Activated T-cell treated with anti-CD3 and anti-CD28 coated beads for 4 hours (primary cell): ENCODE data around the gene NCAPG2.
"Not testable (repeated sequence)": the region's sequence is repeated elsewhere in the genome, so short reads cannot be mapped to it uniquely, and the experiment has no call there.

Experiments
- DNase-seq: peaks from one replicate; pipeline ENCODE4 v3.0.0-alpha.2; 2020

Gene NCAPG2

DNA sequence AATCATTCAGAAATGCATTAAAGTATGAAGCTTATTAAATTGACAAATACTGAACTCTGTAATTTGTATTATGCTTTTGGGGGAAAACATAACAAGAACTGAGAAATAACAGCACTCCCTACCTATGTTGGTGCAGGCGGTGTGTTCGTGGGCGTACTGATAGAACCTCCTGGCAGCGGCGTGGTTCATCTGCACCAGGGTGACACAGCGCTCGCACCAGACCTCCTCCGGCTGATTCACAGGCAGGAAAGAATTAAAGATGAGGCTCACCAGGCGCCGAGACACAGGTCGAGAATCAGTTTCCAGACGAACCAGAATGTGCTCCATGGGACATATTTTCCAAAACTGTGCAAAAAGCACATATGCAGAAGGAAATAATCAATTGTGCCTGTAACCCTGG is 40.2 kb downstream of the NCAPG2 start:
- no peak for DNase-seq

GRCh38 chr7:158663428-158663741 is 41.2 kb downstream of the NCAPG2 start:
- no peak for DNase-seq

GRCh38 chr7:158662610-158663427 is 41.8 kb downstream of the NCAPG2 start:
- DNase-seq: no peak

- no peak for DNase-seq
These were observed 46.1 kb downstream of the NCAPG2 start for GRCh38 chr7:158658475-158658874.

DNA sequence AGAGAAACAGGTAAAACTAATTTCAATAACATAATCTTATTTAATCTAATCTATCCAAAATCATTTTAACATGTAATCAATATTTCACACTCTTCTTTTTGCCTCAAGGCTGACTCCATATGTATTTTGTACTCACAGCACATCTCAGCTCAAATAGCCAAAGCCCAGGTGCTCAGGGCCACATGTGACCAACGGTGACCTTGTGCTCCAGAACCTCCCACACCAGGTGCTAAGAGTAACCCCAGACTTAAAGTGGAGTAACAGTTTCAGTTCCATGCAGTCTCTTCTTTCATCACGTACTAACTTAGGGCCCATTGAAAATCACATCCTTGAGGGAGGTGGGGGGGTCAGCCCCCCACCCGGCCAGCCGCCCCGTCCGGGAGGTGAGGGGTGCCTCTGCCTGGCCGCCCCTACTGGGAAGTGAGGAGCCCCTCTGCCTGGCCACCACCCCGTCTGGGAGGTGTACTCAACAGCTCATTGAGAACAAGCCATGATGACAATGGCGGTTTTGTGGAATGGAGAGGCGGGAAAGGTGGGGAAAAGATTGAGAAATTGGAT is 47.3 kb downstream of the NCAPG2 start:
- DNase-seq: no peak

DNA sequence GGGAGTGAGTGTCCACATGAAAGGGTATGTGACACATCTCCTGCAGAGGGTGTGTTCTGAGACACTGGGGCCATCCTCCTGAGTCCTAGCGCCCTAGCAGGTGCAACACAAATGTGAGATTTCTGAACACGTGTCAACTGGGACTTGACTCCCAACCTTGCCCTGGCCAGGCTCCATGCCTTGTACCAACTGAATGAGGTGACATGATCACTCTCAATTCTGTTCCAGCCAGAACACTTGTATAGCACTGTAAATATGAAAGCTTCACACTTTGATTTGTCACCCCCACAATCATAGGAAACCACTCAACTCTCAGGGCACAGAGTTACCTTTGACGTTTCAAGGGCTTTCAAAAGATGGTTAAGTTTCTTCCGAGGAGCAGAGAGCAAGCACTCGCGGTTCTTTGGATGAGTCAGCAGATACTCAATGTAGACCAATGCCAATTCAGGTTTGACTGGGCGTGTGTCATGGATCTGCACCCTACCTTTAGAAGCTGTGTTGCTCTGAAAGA is 48.6 kb downstream of the NCAPG2 start:
- no peak for DNase-seq

- no peak for DNase-seq
These were observed 49.1 kb downstream of the NCAPG2 start for GRCh38 chr7:158655507-158655906.

- no peak for DNase-seq
These were observed 52.5 kb downstream of the NCAPG2 start for GRCh38 chr7:158651968-158652565.

DNA sequence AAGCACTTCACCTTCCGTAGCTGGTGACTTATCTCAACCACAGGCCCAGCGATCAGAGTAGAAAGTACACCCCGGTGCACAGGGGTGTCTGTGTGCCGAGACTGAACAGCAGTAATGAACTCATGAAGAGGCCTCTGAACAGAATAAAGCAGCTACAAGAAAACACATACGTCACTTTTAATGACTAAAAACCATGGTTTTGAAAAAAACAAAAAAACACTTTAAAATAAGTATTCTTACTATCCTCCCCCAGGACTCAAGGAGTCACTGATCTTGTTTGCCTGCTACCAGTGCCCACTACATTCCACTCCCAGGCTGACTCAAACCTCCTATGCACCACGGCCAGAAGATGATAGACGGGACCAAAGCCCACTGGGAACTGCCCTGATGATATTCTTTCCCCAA is 53.8 kb downstream of the NCAPG2 start:
- DNase-seq: no peak

GRCh38 chr7:158649279-158649678 is 55.3 kb downstream of the NCAPG2 start:
- no peak for DNase-seq

DNA sequence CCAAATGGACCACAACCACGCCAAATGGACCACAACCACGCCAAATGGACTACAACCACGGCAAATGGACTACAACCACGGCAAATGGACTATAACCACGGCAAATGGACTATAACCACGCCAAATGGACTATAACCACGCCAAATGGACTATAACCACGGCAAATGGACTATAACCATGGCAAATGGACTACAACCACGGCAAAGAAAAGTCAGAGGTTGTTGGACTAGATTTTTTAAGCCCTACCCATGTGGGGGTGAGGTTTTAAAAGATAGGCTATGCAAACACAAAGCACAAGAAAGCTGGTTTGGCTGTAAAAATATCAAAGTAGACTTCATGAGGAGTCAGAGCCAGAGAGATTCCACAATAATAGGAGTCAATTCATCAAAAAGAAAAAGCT is 55.8 kb downstream of the NCAPG2 start:
- DNase-seq: no peak

DNA sequence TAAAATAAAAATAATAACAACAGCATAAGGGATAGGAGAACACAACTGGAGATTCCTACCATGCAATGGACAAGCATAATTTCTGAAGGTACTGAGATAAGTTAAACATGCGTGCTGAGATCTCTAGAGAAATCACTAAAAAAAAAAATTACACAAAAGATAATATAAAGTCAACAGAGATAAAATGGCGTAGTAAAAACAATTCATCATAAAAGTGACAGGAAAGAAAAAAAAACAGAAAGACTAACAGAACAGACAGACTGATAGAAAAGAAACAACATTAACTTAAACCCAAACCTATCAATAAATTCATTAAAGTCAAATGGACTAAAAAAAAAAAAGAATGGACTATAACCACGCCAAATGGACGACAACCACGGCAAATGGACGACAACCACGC is 56.4 kb downstream of the NCAPG2 start:
- no peak for DNase-seq

DNA sequence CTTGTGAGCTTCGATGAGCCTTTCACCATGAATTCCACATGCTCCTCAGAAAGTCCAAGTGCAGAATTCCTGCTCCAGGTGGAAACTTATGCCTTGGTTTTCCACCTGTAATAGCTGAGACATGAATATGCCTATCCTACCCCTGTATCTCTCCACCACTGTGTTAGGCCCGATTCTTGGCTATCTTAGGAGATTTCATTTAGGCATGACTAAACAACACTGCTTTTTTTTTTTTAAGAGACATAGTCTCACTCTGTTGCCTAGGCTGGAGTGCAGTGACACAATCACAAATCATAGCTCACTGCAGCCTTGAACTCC is 57.2 kb downstream of the NCAPG2 start:
- no peak for DNase-seq

GRCh38 chr7:158646766-158647474 is 57.7 kb downstream of the NCAPG2 start:
- DNase-seq: no peak

DNA sequence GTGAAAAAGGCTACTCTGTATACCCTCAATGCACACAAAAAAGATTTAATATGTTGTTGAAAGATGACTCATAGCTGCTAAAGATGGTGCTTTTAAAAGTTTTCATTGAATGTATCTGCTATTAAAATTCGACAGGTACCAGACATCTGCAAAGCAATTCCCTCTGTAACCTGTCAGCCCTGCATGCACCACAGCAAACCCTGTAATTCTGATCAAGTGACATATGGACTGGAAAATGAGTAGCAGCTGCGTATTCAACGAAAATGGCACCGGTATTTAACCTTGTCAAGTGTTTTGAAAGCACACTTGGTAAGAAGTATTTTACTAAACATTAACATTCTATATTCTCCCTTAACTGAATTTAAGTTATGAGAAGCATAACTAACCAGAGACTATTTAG is 58.8 kb downstream of the NCAPG2 start:
- no peak for DNase-seq

DNA sequence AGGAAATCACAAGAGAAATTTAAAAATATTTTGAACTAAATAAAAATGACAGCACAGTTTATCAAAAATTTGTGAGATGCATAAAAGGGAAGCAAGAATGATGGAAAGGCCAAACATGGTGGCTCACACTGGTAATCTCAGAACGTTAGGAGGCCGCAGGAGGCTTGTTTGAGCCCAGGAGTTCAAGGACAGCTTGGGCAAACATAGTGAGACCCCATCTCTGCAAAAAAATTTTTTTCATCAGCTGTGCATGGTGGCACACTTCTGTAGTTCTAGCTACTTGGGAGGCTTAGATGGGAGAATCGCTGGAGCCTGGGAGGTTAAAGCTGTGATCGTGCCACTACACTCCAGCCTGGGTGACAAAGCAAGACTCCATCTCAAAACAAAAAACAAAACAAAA is 62.5 kb downstream of the NCAPG2 start:
- no peak for DNase-seq

DNA sequence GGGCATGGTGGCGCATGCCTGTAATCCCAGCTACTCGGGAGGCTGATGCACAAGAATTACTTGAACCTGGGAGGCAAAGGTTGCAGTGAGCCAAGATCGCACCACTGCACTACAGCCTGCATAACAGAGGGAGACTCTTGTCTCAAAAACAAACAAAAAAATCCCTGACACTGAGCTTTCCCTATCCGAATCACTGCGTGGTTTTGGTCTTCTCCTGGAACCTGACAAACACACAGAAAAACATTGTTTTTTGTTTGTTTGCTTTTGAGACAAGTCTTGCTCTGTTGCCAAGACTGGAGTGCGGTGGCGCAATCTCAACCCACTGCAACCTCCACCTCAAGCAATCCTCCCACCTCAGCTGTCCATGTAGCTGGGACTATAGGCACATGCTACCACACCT is 66.6 kb downstream of the NCAPG2 start:
- no peak for DNase-seq

- DNase-seq: no peak
These were observed 71.3 kb downstream of the NCAPG2 start for GRCh38 chr7:158633055-158633956.

DNA sequence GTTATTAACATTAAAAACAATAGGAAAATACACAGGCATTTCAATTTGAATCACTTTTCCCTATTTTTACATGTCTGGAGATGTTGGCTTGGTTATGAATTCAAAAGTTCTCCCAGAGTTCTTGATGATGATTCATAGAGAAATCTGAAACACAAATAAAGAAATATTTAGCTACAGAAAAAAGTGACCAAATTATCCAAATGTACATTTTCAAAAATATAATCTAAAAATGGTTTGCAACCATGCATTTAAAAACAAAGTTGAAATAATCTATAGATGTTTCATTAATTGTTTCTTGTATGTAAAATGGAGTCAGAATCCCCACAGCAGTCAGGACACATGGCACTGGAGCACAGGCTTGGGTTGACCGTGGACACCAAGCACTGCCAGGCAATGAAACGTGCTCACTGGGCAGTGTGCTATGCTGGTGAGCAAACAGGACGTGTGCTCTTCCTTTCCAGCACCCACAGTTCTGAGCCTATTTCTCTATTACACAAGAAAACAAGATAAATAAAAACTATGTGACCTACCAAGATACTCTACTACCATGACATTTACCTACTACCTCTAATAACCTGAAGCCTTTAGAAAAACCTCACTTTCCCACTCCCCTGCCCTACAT is 72.9 kb downstream of the NCAPG2 start:
- DNase-seq: no peak

DNA sequence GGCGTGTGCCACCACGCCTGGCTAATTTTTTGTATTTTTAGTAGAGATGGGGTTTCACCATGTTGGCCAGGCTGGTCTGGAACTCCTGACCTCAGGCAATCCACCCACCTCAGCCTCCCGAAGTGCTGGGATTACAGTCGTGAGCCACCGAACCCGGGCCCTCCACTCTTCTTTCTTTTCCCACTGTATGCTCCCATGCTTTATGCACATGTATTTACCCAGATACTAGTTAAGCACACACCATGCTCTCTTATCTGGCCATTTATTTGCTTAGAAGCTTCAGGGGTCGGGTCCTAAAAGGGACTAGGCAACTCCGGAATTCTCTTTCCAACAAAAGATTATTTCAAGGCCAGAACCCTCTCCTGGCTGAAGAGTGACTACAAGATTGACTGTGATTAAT is 78.3 kb downstream of the NCAPG2 start:
- not testable (repeated sequence) for DNase-seq

DNA sequence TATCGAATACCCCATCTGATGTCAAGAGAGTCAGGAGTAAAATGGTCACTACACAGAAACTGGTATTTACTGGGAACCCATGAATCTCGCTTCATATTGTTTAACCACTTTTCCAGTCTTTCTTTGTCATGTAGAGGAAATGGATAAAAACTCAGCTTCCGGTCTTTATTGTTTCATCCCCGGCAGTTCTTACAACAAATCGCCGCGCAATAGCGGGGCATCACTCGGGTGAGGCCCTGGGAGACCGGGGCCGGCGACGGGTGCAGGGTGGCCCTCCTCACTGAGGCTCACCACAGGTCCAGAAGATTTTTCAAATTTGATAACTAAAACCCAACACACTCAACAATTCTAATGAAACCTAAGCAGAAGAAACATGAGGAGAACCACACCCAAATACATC is 81.4 kb downstream of the NCAPG2 start:
- DNase-seq: no peak

DNA sequence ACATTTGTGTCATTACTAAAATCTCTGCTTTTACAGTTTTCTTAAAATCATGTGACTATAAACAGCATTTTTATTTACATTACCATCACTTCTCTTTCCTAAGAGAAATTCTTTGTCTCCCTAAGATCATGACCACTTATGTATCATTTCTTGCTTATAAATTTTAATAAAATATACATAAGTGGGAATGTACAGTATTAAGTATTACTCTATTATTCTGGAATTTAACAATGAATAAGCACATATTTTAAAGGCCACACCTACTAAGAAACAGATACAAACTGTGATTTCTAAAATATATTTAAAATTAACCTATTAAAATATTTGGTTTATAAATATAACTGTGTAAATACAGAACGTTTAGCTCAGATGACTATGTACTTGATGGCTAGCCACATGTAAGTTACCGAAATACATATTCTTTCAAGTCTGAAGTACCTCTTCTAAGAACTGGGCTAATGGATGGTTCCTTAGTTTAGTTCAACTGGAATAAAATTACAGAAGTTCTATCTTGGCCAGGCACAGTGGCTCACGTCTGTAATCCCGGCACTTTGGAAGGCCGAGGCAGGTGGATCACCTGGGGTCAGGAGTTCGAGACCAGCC is 83.7 kb downstream of the NCAPG2 start:
- DNase-seq: no peak
